WI38 (cell line): ENCODE data around the gene YLPM1.
"Not testable (repeated sequence)": the region's sequence is repeated elsewhere in the genome, so short reads cannot be mapped to it uniquely, and the experiment has no call there.

ENCODE experiments used
- H3K4me3 ChIP-seq: 2 replicates; pipeline ENCODE4 v1.5.1; 2011; ENCODE audit warnings: low read depth, mild to moderate bottlenecking, control low read depth, low read length
- TF ChIP-seq, protein P1 (sequence below): IDR thresholded peaks from 2 replicates; pipeline ENCODE4 v1.5.1; 2012; ENCODE audit warnings: low read depth, mild to moderate bottlenecking, control low read depth, low read length

YLPM1 gene

DNA sequence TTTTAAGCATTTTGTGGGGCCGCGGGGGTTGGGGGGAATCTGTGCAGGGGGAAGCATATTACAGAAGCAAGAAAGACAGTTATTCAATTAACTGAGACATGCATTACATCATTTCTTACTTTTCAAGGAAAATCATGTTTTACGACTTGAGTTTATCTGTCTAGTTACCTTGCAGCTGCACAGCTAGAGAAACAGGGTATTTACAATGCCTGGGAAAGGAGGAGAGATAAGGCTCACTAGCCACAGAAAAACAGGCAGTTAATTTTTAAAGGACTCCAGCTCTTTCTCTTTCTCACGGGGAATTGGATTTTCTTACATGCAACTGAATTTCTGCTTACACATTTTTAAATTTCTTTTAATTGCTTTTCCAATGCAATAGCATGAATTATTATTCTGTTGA, 28.0 kb upstream of the YLPM1 start:
- TF ChIP-seq, protein P1, sequence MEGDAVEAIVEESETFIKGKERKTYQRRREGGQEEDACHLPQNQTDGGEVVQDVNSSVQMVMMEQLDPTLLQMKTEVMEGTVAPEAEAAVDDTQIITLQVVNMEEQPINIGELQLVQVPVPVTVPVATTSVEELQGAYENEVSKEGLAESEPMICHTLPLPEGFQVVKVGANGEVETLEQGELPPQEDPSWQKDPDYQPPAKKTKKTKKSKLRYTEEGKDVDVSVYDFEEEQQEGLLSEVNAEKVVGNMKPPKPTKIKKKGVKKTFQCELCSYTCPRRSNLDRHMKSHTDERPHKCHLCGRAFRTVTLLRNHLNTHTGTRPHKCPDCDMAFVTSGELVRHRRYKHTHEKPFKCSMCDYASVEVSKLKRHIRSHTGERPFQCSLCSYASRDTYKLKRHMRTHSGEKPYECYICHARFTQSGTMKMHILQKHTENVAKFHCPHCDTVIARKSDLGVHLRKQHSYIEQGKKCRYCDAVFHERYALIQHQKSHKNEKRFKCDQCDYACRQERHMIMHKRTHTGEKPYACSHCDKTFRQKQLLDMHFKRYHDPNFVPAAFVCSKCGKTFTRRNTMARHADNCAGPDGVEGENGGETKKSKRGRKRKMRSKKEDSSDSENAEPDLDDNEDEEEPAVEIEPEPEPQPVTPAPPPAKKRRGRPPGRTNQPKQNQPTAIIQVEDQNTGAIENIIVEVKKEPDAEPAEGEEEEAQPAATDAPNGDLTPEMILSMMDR: no peak
- no peak overlapping the region for H3K4me3 ChIP-seq

DNA sequence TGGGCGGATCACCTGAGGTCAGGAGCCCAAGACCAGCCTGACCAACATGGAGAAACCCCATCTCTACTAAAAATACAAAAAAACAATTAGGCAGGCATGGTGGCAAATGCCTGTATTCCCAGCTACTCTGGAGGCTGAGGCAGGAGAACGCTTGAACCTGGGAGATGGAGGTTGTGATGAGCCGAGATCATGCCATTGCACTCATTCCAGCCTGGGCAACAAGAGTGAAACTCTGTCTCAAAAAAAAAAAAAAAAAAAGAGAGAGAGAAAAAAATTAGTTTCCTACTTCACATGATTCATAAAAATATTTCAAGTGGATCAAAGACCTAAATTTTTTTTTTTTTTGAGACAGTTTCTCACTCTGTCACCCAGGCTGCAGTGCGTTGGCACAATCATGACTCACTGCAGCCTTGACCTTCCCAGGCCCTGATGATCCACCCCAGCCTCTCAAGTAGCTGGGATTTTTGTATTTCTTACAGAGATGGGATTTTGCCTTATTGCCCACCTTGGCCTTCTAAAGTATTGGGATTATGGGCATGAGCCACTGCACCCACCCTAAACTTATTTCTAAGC, 25.3 kb upstream of the YLPM1 start:
- no peak overlapping the region for H3K4me3 ChIP-seq
- TF ChIP-seq, protein P1: no peak

DNA sequence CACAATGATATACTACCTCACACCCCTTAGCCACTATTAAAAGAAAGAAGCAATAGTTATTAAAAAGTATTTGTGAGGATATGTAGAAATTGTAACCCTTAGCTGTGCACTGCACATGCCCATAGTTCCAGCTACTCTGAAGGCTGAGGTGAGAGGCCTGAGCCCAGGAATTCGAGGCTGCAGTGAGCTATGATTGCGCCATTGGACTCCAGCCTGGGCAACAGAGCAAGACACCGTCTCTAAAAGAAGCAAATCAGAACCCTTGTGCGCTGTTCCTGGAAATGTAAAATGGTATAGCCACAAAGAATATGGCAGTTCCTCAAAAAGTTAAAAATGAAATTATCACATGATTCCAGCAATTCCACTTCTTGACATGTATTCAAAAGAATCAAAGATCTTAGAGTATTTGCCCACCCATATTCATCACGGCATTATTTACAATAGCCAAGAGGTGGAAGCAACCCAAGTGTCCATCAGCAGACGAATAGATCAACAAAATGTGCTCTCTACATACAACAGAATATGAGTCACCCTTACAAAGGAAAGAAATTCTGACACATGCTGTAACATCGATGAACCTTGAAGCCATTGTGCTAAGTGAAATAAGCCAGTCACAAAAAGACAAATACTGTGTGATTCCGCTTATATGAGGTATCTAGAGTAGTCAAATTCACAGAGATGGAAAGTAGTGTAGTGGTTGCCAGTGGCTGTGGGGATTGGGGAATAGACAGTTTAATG, 23.7 kb upstream of the YLPM1 start:
- TF ChIP-seq, protein P1: no peak
- H3K4me3 ChIP-seq: no peak overlapping the region

DNA sequence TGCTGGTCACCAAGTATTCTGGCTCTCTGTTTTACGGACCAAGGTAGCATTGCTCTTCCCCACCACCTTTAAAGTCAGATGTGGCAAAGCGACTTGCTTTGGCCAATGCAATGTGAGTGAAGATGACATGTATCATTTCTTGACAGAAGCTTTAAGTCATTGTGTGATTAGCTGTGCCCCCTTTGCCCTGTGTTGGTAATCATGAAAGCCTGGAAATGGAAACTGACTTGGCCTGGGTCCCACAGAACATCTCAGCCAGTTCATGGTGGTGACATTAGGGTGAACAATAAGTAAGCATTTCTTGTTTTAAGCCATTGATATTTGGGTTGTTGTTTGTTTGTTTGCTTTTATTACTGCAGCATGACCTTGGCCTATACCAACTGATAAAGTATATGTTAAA, 15.9 kb upstream of the YLPM1 start:
- no peak overlapping the region for H3K4me3 ChIP-seq
- TF ChIP-seq, protein P1: no peak

DNA sequence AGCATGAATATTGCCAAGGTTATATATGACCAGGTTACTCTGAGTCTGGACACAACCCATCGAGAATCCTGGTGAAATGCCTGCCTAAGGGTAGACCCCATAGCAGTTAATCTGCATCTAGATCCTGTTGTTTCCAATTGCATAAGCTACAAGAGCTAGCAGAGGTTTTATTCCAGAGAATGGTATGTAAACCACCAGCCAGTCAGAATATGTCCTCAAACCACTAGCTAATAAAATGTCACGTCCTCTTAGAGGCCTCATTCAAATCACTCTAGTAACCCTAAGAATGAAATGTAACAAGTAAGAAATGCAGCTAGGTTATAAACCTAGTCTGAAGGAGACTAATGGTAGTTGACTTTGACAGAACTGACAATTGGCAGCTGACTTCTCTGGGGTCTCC, 9.0 kb upstream of the YLPM1 start:
- H3K4me3 ChIP-seq: no peak overlapping the region
- TF ChIP-seq, protein P1: no peak

DNA sequence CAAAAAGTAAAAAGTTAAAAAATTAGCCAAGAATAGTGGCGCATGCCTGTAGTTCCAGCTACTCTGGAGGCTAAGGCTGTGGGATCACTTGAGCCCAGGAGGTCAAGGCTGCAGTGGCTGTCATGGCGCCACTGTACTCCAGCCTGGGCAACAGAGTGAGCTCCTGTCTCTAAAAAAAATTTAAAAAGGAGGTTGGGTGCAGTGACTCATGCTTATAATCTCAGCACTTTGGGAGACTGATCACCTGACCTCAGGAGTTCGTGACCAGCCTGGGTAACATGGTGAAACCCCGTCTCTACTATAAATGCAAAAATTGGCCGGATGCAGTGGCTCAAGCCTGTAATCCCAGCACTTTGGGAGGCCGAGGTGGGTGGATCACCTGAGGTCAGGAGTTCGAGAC, 8.2 kb upstream of the YLPM1 start:
- H3K4me3 ChIP-seq: no peak overlapping the region
- TF ChIP-seq, protein P1: no peak

DNA sequence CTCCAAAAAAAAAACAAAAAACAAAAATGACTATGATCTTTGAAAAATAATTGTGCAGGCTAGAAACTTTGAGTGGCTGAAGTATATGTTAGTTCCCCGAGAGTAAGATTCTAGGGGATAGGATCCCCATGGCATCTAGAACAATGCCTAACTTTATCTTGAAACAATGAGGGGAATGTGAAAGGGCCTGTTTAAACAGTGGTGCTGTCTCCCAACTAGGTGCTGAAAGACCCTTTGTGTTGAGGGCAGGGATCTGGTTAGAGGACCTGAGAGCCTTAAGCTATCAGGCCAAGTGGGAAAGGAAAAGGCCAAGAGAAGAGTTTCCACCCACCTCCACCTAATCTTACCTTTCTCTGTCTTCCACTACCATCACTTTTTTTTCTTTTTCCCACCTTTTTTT, 6.8 kb upstream of the YLPM1 start:
- TF ChIP-seq, protein P1: no peak
- no peak overlapping the region for H3K4me3 ChIP-seq

DNA sequence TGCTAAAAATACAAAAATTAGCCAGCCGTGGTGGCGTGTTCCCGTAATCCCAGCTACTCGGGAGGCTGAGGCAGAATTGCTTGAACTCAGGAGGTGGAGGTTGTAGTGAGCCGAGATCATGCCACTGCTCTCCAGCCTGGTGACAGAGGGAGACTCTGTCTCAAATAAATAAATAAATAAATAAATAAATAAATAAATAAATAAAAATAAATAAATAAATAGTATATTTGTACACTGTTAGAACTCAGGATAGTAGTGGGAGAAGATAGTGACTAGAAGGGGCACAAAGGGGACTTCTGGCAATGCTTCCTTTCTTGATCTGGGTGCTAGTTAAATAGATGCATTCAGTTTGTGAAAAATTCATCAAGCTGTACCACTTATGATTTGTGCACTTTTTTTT, 4.6 kb upstream of the YLPM1 start:
- not testable (repeated sequence) for H3K4me3 ChIP-seq
